GM10248 (cell line): ENCODE measurements around the gene FSTL4.

Experiments used
- CTCF ChIA-PET: fragments of 300-600 bp; sonication (Branson Sonifier 250); formaldehyde crosslinking; extraction: SDS; loops from one replicate; lab custom pipeline; 2021; ENCODE audit warnings: antibody characterized with exemption; lab: Yijun Ruan, JAX
- POLR2A ChIA-PET: fragments of 350-650 bp; sonication (Branson Sonifier 250); formaldehyde crosslinking; extraction: SDS; loops from one replicate; lab custom pipeline; 2020; ENCODE audit warnings: antibody characterized with exemption; lab: Yijun Ruan, JAX
- DNase-seq: peaks from one replicate; pipeline ENCODE4 v3.0.0; 2012; ENCODE audit errors: extremely low spot score
- CTCF ChIP-seq: IDR thresholded peaks from 2 replicates; pipeline ENCODE4 v1.5.1; 2012; ENCODE audit warnings: mild to moderate bottlenecking, low read depth; ENCODE audit errors: extremely low read depth, missing control alignments, control extremely low read depth

Gene FSTL4

DNA sequence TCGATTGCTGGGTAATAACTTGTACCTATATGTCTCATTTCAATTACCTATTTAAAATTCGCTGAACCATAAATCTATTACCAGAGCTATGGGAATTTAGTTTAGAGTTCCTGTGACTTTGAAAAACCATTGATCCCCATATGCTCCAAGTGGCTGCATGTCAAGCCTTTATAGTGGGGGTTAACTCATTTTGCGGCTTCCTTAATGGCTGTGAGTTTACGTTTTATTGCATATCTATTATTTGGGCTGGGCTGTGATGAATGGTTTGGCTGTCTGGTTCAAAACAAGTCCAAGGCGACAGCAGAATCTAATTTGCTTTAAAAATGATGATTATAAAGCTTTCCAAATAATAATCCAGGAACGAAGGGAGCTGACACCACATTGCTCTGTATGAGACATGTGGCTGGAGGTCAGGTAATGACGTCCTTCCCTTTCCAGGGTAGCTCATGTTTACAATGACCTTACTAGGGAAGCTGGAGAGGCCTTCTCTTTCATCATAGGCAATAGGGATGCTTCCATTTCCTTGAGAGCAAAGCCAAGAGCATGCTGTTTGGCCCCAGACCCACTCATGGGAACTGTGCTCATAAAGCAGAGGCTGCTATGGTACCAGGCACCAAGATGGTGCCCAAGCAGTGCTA is 302.2 kb downstream of the FSTL4 start:
- ChIA-PET CTCF (interaction anchor here (0.7 to 3.1 kb wide), 3 partner anchors 9 to 12 kb away, joined by 3 to 12 read pairs (median 7); no protein-coding TSS in a partner anchor), POLR2A (no interaction called here)
- no peak for TF ChIP-seq CTCF
- no peak for DNase-seq

GRCh38 chr5:133309166-133309795 is 303.1 kb downstream of the FSTL4 start:
- no peak for DNase-seq
- ChIA-PET POLR2A (no interaction called here), CTCF (interaction anchor here (1.5 to 3.1 kb wide), 2 partner anchors 11 to 13 kb away, joined by 7 to 12 read pairs; no protein-coding TSS in a partner anchor)
- TF ChIP-seq CTCF: no peak

GRCh38 chr5:133307275-133307674 is 305.1 kb downstream of the FSTL4 start:
- ChIA-PET CTCF (interaction anchor here (1.1 to 1.2 kb wide), 2 partner anchors 9 to 12 kb away, joined by 3 read pairs; no protein-coding TSS in a partner anchor), POLR2A (no interaction called here)
- DNase-seq: no peak
- TF ChIP-seq CTCF: no peak

- POLR2A ChIA-PET: no interaction called here
- no peak for DNase-seq
- TF ChIP-seq CTCF: no peak
- CTCF ChIA-PET: interaction anchor here (1.4 to 3.2 kb wide), 2 partner anchors 11 kb away, joined by 4 to 20 read pairs; no protein-coding TSS in a partner anchor
These were observed 307.6 kb downstream of the FSTL4 start for GRCh38 chr5:133304707-133305216.

DNA sequence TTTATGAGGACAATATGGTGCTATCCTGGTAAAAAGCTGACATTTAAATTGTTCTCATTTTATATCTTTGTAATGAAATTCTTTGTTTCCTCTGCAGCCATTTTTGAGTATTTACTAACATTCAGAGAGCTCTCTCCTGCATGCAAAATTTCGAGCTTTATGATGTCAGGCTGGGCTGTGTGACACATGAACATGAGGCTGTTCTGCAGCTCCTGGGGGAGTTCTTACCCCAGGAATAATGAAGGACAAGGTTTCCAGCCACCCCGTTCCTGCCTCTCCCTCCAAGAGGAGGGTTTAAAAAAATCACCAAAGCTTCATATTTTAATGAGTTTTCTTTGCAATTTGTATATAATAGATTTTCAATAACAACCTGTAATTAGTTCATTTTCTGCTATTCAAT is 308.2 kb downstream of the FSTL4 start:
- CTCF ChIA-PET: interaction anchor here (0.8 to 3.2 kb wide), 6 partner anchors 11 to 231 kb away, joined by 3 to 20 read pairs (median 4); no protein-coding TSS in a partner anchor
- no peak for TF ChIP-seq CTCF
- POLR2A ChIA-PET: no interaction called here
- DNase-seq: no peak

DNA sequence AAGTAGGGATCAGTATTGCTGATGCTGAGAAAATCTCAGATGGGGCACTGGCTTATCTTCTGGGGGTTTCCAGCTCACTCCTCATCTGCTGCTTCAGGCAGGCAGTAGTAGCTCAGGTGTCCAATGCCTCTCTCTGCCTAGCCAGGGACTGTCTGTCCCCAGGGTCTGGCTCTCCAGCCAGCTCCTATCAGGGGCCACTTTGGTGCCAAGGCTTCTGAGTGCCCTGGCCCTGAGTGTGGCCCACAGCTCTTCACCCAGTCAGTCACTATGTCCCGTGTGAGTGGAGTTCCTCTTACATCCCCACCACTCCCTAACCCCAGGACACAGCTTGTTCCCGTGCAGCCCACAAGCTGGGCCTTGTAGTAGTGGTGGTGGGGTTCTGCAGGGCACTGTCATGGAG is 309.0 kb downstream of the FSTL4 start:
- DNase-seq: no peak
- no peak for TF ChIP-seq CTCF
- POLR2A ChIA-PET: no interaction called here
- CTCF ChIA-PET: interaction anchor here (0.8 to 3.2 kb wide), 7 partner anchors 11 to 232 kb away, joined by 3 to 20 read pairs (median 3); no protein-coding TSS in a partner anchor
